ENCODE results near the gene USP28. TPM values are rescaled to one million over a fixed set of nuclear protein-coding genes. Genes with fewer than 3 reads are reported as not detected.

USP28 gene
- total RNA-seq, 1 donor from 2014 or later = 22.8 TPM

- H3K27me3 ChIP-seq (ENCODE audit: control insufficient read depth, insufficient read depth, low read length) = no peaks in the 10 kb centered on the region
- TF ChIP-seq, protein P1, sequence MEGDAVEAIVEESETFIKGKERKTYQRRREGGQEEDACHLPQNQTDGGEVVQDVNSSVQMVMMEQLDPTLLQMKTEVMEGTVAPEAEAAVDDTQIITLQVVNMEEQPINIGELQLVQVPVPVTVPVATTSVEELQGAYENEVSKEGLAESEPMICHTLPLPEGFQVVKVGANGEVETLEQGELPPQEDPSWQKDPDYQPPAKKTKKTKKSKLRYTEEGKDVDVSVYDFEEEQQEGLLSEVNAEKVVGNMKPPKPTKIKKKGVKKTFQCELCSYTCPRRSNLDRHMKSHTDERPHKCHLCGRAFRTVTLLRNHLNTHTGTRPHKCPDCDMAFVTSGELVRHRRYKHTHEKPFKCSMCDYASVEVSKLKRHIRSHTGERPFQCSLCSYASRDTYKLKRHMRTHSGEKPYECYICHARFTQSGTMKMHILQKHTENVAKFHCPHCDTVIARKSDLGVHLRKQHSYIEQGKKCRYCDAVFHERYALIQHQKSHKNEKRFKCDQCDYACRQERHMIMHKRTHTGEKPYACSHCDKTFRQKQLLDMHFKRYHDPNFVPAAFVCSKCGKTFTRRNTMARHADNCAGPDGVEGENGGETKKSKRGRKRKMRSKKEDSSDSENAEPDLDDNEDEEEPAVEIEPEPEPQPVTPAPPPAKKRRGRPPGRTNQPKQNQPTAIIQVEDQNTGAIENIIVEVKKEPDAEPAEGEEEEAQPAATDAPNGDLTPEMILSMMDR (IDR thresholded peaks at IDR 0.05; ENCODE audit: insufficient read depth, low read length, poor library complexity, severe bottlenecking) = no peak
- no peaks in the 10 kb centered on the region for H3K36me3 ChIP-seq (ENCODE audit: control insufficient read depth, insufficient read depth, low read length)
- no peak for DNase-seq (ENCODE audit: low read depth)
- H3K4me3 ChIP-seq (ENCODE audit: low read depth, low read length) = no peak overlapping the region
These were observed 7.4 kb downstream of the USP28 start for GRCh38 chr11:113867843-113868503.

DNA sequence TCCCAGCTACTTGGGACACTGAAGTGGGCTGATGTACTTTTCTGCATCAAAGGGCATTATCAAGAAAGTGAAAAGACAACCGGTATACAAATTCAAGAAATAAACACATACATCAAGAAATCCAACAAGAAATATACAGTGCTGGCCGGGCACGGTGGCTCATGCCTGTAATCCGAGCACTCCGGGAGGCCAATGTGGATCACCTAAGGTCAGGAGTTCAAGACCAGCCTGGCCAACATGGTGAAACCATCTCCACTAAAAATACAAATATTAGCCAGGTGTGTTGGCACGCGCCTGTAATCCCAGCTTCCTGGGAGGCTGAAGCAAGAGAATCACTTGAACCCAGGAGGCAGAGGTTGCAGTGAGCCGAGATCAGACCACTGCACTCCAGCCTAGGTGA is 9.5 kb downstream of the USP28 start:
- Histone ChIP-seq H3K4me3 (ENCODE audit: low read depth, low read length) (no peak overlapping the region), H3K36me3 (ENCODE audit: control insufficient read depth, insufficient read depth, low read length) (no peaks in the 10 kb centered on the region), H3K27me3 (ENCODE audit: control insufficient read depth, insufficient read depth, low read length) (no peaks in the 10 kb centered on the region)
- no peak for DNase-seq (ENCODE audit: low read depth)
- TF ChIP-seq, protein P1 (IDR thresholded peaks at IDR 0.05; ENCODE audit: insufficient read depth, low read length, poor library complexity, severe bottlenecking) = no peak

DNA sequence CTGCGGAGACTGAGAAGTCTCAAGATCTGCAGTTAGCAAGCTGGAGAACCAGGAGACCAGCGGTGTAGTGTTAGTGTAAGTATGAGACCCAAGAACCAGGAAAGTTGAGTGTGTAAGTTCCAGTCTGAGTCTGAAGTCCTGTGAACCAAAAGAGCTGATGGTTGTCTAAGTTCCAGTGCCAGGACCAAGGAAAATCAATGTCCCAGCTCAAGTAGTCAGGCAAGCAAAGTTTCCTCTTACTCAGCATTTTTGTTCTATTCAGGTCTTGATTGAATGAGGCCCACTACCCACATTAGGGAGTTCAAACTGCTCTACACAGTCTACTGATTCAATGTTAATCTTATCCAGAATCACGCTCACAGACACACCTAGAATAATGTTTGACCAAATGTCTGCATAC is 11.0 kb downstream of the USP28 start:
- no peaks in the 10 kb centered on the region for H3K27me3 ChIP-seq (ENCODE audit: control insufficient read depth, insufficient read depth, low read length)
- DNase-seq (ENCODE audit: low read depth) = no peak
- H3K36me3 ChIP-seq (ENCODE audit: control insufficient read depth, insufficient read depth, low read length) = no peaks in the 10 kb centered on the region
- TF ChIP-seq, protein P1 (IDR thresholded peaks at IDR 0.05; ENCODE audit: insufficient read depth, low read length, poor library complexity, severe bottlenecking) = no peak
- no peak overlapping the region for H3K4me3 ChIP-seq (ENCODE audit: low read depth, low read length)

GRCh38 chr11:113862435-113862834 is 12.9 kb downstream of the USP28 start:
- TF ChIP-seq, protein P1 (IDR thresholded peaks at IDR 0.05; ENCODE audit: insufficient read depth, low read length, poor library complexity, severe bottlenecking) = no peak
- H3K4me3 ChIP-seq (ENCODE audit: low read depth, low read length) = no peak overlapping the region
- H3K27me3 ChIP-seq (ENCODE audit: control insufficient read depth, insufficient read depth, low read length) = no peaks in the 10 kb centered on the region
- DNase-seq (ENCODE audit: low read depth) = no peak
- H3K36me3 ChIP-seq (ENCODE audit: control insufficient read depth, insufficient read depth, low read length) = no peaks in the 10 kb centered on the region

DNA sequence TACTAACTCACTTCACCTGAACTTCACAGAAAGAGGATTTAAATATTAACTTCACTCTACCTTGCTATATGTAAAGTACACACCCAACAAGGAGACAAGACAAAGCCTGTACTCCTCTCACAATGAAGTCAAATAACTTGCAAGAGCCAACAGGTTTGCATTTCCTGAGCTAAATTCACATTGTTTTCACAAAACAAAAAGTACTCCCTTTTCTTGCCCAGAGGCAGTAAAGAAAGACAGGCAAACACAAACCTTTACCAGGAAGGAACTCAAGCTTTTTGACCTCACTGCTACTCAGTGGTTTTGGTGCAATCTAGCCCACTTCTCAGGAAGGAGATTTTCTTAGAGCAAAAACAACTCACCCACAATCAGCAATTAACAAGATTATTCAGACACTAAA is 15.7 kb downstream of the USP28 start:
- Histone ChIP-seq H3K36me3 (ENCODE audit: control insufficient read depth, insufficient read depth, low read length) (no peaks in the 10 kb centered on the region), H3K4me3 (ENCODE audit: low read depth, low read length) (no peak overlapping the region), H3K27me3 (ENCODE audit: control insufficient read depth, insufficient read depth, low read length) (no peaks in the 10 kb centered on the region)
- no peak for DNase-seq (ENCODE audit: low read depth)
- TF ChIP-seq, protein P1 (IDR thresholded peaks at IDR 0.05; ENCODE audit: insufficient read depth, low read length, poor library complexity, severe bottlenecking) = no peak

Data from kidney epithelial cell (primary cell).